ENCODE data around the gene MUL1.

Gene MUL1
- 12.4 to 18.3 (median 18.2) reads per million in 3 donors for total RNA-seq

GRCh38 chr1:20507564-20508410 is at the start of gene MUL1:
TSS of gene MUL1 (minus strand) at chr1:20508151. CDS start at chr1:20508024, 127 bp downstream.
- Histone ChIP-seq H3K4me1 (ENCODE audit: control insufficient read depth, insufficient read depth, low read length, poor library complexity, severe bottlenecking) (peaks cover 6% of the 10 kb centered on the region), H3K27ac (ENCODE audit: insufficient read depth, low read length, poor library complexity, severe bottlenecking) (peak within 1 kb of the TSS; percentile 92), H3K4me3 (ENCODE audit: insufficient read depth, low read depth, low read length, poor library complexity, severe bottlenecking) (peak within 1 kb of the TSS; percentile 96), H3K9me3 (ENCODE audit: control insufficient read depth, low read length) (no peaks in the 10 kb centered on the region), H3K36me3 (ENCODE audit: control insufficient read depth, insufficient read depth, low read length) (peaks cover 4% of the 10 kb centered on the region), H3K27me3 (replicated peaks; ENCODE audit: control insufficient read depth, insufficient read depth, low read length, poor library complexity, severe bottlenecking) (no peaks in the 10 kb centered on the region)
- peak; percentile 82 to 89 (median 83) for DNase-seq

- Histone ChIP-seq H3K27me3 (replicated peaks; ENCODE audit: control insufficient read depth, insufficient read depth, low read length, poor library complexity, severe bottlenecking) (peaks cover 12% of the 10 kb centered on the region), H3K4me1 (ENCODE audit: control insufficient read depth, insufficient read depth, low read length, poor library complexity, severe bottlenecking) (no peaks in the 10 kb centered on the region), H3K9me3 (ENCODE audit: control insufficient read depth, low read length) (no peaks in the 10 kb centered on the region), H3K27ac (ENCODE audit: insufficient read depth, low read length, poor library complexity, severe bottlenecking) (no peak overlapping the region), H3K36me3 (ENCODE audit: control insufficient read depth, insufficient read depth, low read length) (no peaks in the 10 kb centered on the region), H3K4me3 (ENCODE audit: insufficient read depth, low read depth, low read length, poor library complexity, severe bottlenecking) (no peak overlapping the region)
- no peak for DNase-seq
These were observed 47.8 kb upstream of the MUL1 start for GRCh38 chr1:20555758-20556120.

GRCh38 chr1:20555025-20555757 is 47.2 kb upstream of the MUL1 start:
- Histone ChIP-seq H3K36me3 (ENCODE audit: control insufficient read depth, insufficient read depth, low read length) (no peaks in the 10 kb centered on the region), H3K27ac (ENCODE audit: insufficient read depth, low read length, poor library complexity, severe bottlenecking) (no peak overlapping the region), H3K4me1 (ENCODE audit: control insufficient read depth, insufficient read depth, low read length, poor library complexity, severe bottlenecking) (no peaks in the 10 kb centered on the region), H3K27me3 (replicated peaks; ENCODE audit: control insufficient read depth, insufficient read depth, low read length, poor library complexity, severe bottlenecking) (peaks cover 12% of the 10 kb centered on the region), H3K4me3 (ENCODE audit: insufficient read depth, low read depth, low read length, poor library complexity, severe bottlenecking) (no peak overlapping the region), H3K9me3 (ENCODE audit: control insufficient read depth, low read length) (no peaks in the 10 kb centered on the region)
- no peak for DNase-seq

GRCh38 chr1:20552728-20553445 is 44.9 kb upstream of the MUL1 start:
- H3K9me3 ChIP-seq (ENCODE audit: control insufficient read depth, low read length): no peaks in the 10 kb centered on the region
- H3K36me3 ChIP-seq (ENCODE audit: control insufficient read depth, insufficient read depth, low read length): no peaks in the 10 kb centered on the region
- H3K4me1 ChIP-seq (ENCODE audit: control insufficient read depth, insufficient read depth, low read length, poor library complexity, severe bottlenecking): no peaks in the 10 kb centered on the region
- DNase-seq: no peak
- no peak overlapping the region for H3K4me3 ChIP-seq (ENCODE audit: insufficient read depth, low read depth, low read length, poor library complexity, severe bottlenecking)
- peaks cover 12% of the 10 kb centered on the region for H3K27me3 ChIP-seq (replicated peaks; ENCODE audit: control insufficient read depth, insufficient read depth, low read length, poor library complexity, severe bottlenecking)
- H3K27ac ChIP-seq (ENCODE audit: insufficient read depth, low read length, poor library complexity, severe bottlenecking): no peak overlapping the region

- Histone ChIP-seq H3K27me3 (replicated peaks; ENCODE audit: control insufficient read depth, insufficient read depth, low read length, poor library complexity, severe bottlenecking) (peaks cover 12% of the 10 kb centered on the region), H3K4me3 (ENCODE audit: insufficient read depth, low read depth, low read length, poor library complexity, severe bottlenecking) (no peak within 1 kb of the TSS), H3K9me3 (ENCODE audit: control insufficient read depth, low read length) (no peaks in the 10 kb centered on the region), H3K36me3 (ENCODE audit: control insufficient read depth, insufficient read depth, low read length) (no peaks in the 10 kb centered on the region), H3K27ac (ENCODE audit: insufficient read depth, low read length, poor library complexity, severe bottlenecking) (no peak within 1 kb of the TSS), H3K4me1 (ENCODE audit: control insufficient read depth, insufficient read depth, low read length, poor library complexity, severe bottlenecking) (no peaks in the 10 kb centered on the region)
- no peak for DNase-seq
These were observed 44.2 kb upstream of the MUL1 start, which contains the start of gene FAM43B for GRCh38 chr1:20551945-20552727. TSS of gene FAM43B (plus strand) at chr1:20552573. CDS start at chr1:20552974, 401 bp downstream.

- H3K27ac ChIP-seq (ENCODE audit: insufficient read depth, low read length, poor library complexity, severe bottlenecking): no peak overlapping the region
- no peak overlapping the region for H3K4me3 ChIP-seq (ENCODE audit: insufficient read depth, low read depth, low read length, poor library complexity, severe bottlenecking)
- H3K36me3 ChIP-seq (ENCODE audit: control insufficient read depth, insufficient read depth, low read length): no peaks in the 10 kb centered on the region
- H3K27me3 ChIP-seq (replicated peaks; ENCODE audit: control insufficient read depth, insufficient read depth, low read length, poor library complexity, severe bottlenecking): peaks cover 12% of the 10 kb centered on the region
- no peak for DNase-seq
- no peaks in the 10 kb centered on the region for H3K4me1 ChIP-seq (ENCODE audit: control insufficient read depth, insufficient read depth, low read length, poor library complexity, severe bottlenecking)
- H3K9me3 ChIP-seq (ENCODE audit: control insufficient read depth, low read length): no peaks in the 10 kb centered on the region
These were observed 43.2 kb upstream of the MUL1 start for GRCh38 chr1:20551161-20551560.

GRCh38 chr1:20546637-20547036 is 38.7 kb upstream of the MUL1 start:
- no peaks in the 10 kb centered on the region for H3K9me3 ChIP-seq (ENCODE audit: control insufficient read depth, low read length)
- DNase-seq: no peak
- H3K27ac ChIP-seq (ENCODE audit: insufficient read depth, low read length, poor library complexity, severe bottlenecking): no peak overlapping the region
- H3K4me3 ChIP-seq (ENCODE audit: insufficient read depth, low read depth, low read length, poor library complexity, severe bottlenecking): no peak overlapping the region
- no peaks in the 10 kb centered on the region for H3K4me1 ChIP-seq (ENCODE audit: control insufficient read depth, insufficient read depth, low read length, poor library complexity, severe bottlenecking)
- H3K27me3 ChIP-seq (replicated peaks; ENCODE audit: control insufficient read depth, insufficient read depth, low read length, poor library complexity, severe bottlenecking): peaks cover 1% of the 10 kb centered on the region
- H3K36me3 ChIP-seq (ENCODE audit: control insufficient read depth, insufficient read depth, low read length): no peaks in the 10 kb centered on the region

- no peaks in the 10 kb centered on the region for H3K4me1 ChIP-seq (ENCODE audit: control insufficient read depth, insufficient read depth, low read length, poor library complexity, severe bottlenecking)
- H3K27me3 ChIP-seq (replicated peaks; ENCODE audit: control insufficient read depth, insufficient read depth, low read length, poor library complexity, severe bottlenecking): no peaks in the 10 kb centered on the region
- H3K36me3 ChIP-seq (ENCODE audit: control insufficient read depth, insufficient read depth, low read length): no peaks in the 10 kb centered on the region
- no peak for DNase-seq
- no peak overlapping the region for H3K4me3 ChIP-seq (ENCODE audit: insufficient read depth, low read depth, low read length, poor library complexity, severe bottlenecking)
- H3K9me3 ChIP-seq (ENCODE audit: control insufficient read depth, low read length): no peaks in the 10 kb centered on the region
- H3K27ac ChIP-seq (ENCODE audit: insufficient read depth, low read length, poor library complexity, severe bottlenecking): no peak overlapping the region
These were observed 32.3 kb upstream of the MUL1 start for GRCh38 chr1:20540281-20540680.

- DNase-seq: no peak
- Histone ChIP-seq H3K9me3 (ENCODE audit: control insufficient read depth, low read length) (no peaks in the 10 kb centered on the region), H3K36me3 (ENCODE audit: control insufficient read depth, insufficient read depth, low read length) (no peaks in the 10 kb centered on the region), H3K4me3 (ENCODE audit: insufficient read depth, low read depth, low read length, poor library complexity, severe bottlenecking) (no peak overlapping the region), H3K27ac (ENCODE audit: insufficient read depth, low read length, poor library complexity, severe bottlenecking) (no peak overlapping the region), H3K27me3 (replicated peaks; ENCODE audit: control insufficient read depth, insufficient read depth, low read length, poor library complexity, severe bottlenecking) (no peaks in the 10 kb centered on the region), H3K4me1 (ENCODE audit: control insufficient read depth, insufficient read depth, low read length, poor library complexity, severe bottlenecking) (no peaks in the 10 kb centered on the region)
These were observed 31.0 kb upstream of the MUL1 start for GRCh38 chr1:20538760-20539551.
